RWPE1 (cell line): Measurements from ENCODE around the gene HLA-F.

ENCODE experiments used
- CTCF ChIA-PET: fragments of 350-600 bp; sonication (Branson Sonifier 250); formaldehyde crosslinking; extraction: SDS; loops from one replicate; lab custom pipeline; 2021; lab: Yijun Ruan, JAX
- POLR2A ChIA-PET: fragments of 400-600 bp; formaldehyde crosslinking; extraction: SDS; loops from one replicate; lab custom pipeline; 2020; ENCODE audit warnings: antibody characterized with exemption; ENCODE audit not compliant: low non-redundant PET; lab: Yijun Ruan, JAX
- DNase-seq: peaks from one replicate; pipeline ENCODE4 v3.0.0; 2012; ENCODE audit warnings: low spot score
- H3K27ac ChIP-seq: fragments of 450-650 bp; 2 replicates; pipeline ENCODE4 v1.5.1; 2017
- CTCF ChIP-seq: fragments of 450-650 bp; conservative IDR thresholded peaks from 2 replicates; pipeline ENCODE4 v1.5.1; 2017; ENCODE audit warnings: low read depth, mild to moderate bottlenecking

Gene HLA-F

GRCh38 chr6:29733057-29733456 is 9.8 kb downstream of the HLA-F start:
- CTCF ChIA-PET = no interaction called here
- H3K27ac ChIP-seq = no peak overlapping the region
- no peak for TF ChIP-seq CTCF
- POLR2A ChIA-PET = no interaction called here
- no peak for DNase-seq

GRCh38 chr6:29734046-29735018 is 11.1 kb downstream of the HLA-F start:
- POLR2A ChIA-PET = no interaction called here
- TF ChIP-seq CTCF = no peak
- CTCF ChIA-PET = interaction anchor here (0.5 to 1.5 kb wide), 3 partner anchors 14 to 84 kb away, joined by 3 to 10 read pairs (median 7); no protein-coding TSS in a partner anchor
- peak; percentile 23 for DNase-seq
- no peak overlapping the region for H3K27ac ChIP-seq

GRCh38 chr6:29736563-29736962 is 13.3 kb downstream of the HLA-F start:
- no peak for TF ChIP-seq CTCF
- DNase-seq = no peak
- ChIA-PET POLR2A (no interaction called here), CTCF (interaction anchor here (0.6 to 1.3 kb wide), 2 partner anchors 12 to 34 kb away, joined by 3 read pairs; no protein-coding TSS in a partner anchor)
- no peak overlapping the region for H3K27ac ChIP-seq

- peak; percentile 74 for TF ChIP-seq CTCF
- peak; percentile 57 for DNase-seq
- POLR2A ChIA-PET = no interaction called here
- CTCF ChIA-PET = interaction anchor here (0.6 to 3.0 kb wide), 8 partner anchors 14 to 427 kb away, joined by 3 to 13 read pairs (median 4); no protein-coding TSS in a partner anchor
- H3K27ac ChIP-seq = no peak overlapping the region
Measured at GRCh38 chr6:29737707-29738630, 14.7 kb downstream of the HLA-F start.

GRCh38 chr6:29739136-29739881 is 16.1 kb downstream of the HLA-F start:
- H3K27ac ChIP-seq = no peak overlapping the region
- TF ChIP-seq CTCF = no peak
- CTCF ChIA-PET = interaction anchor here (3.0 kb wide), 1 partner anchor 95 kb away, joined by 13 read pairs; no protein-coding TSS in a partner anchor
- DNase-seq = no peak
- POLR2A ChIA-PET = no interaction called here
